WI38 (cell line): ENCODE data around the gene SLC36A2.
"Not testable (repeated sequence)": the region's sequence is repeated elsewhere in the genome, so short reads cannot be mapped to it uniquely, and the experiment has no call there.

Source experiments
- H3K4me3 ChIP-seq: 2 replicates; pipeline ENCODE4 v1.5.1; 2011; ENCODE audit warnings: low read depth, mild to moderate bottlenecking, control low read depth, low read length
- CTCF ChIP-seq: IDR thresholded peaks from 2 replicates; pipeline ENCODE4 v1.5.1; 2012; ENCODE audit warnings: low read depth, mild to moderate bottlenecking, control low read depth, low read length

Gene SLC36A2

DNA sequence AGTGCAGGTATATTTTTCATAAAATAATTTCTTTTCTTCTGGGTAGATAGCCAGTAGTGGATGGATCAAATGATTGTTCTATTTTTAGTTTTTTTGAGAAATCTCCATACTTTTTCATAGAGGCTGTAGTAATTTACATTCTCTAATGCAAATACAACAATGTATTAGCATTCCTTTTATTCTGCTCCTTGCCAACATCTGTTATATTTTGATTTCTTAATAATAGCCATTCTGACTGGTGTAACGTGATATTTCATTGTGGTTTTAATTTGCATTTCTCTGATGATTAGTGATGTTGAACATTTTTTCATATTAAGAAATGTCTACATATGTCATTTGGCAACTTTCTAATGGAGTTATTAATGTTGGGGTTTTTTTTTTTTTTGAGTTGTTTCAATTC, 27.2 kb upstream of the SLC36A2 start:
- TF ChIP-seq CTCF = no peak
- H3K4me3 ChIP-seq = no peak overlapping the region

DNA sequence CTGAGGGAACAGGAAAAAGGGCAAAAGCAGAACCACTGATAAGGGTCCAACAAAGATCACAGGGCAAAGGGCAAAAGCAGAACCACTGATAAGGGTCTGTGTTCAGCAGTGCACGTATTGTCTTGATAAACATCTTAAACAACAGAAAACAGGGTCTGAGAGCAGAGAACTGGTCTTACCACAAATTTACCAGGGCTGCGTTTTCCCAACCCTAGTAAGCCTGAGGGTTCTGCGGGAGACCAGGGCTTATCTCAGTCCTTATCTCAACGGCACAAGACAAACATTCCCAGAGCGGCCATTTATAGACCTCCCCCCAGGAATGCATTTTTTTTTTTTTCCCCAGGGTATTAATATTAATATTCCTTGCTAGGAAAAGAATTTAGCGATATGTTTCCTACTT, 19.7 kb upstream of the SLC36A2 start:
- H3K4me3 ChIP-seq = not testable (repeated sequence)

DNA sequence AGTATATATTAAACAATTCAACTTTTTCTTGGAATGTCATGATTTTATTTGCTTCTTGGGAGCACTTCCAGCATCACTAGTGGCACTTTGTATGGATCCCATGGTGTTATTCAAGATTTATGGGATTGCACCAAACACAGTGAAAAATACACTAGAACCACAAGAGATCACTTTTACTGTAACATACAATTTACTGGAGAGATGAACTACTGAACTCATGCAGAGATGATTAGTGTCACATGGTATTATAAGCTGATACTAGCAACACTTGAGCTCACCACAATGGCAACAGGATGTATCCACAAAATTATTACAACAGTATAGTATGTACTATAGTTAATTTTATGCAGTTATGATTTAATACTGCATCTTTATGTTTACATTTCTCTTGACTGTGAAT, 16.3 kb upstream of the SLC36A2 start:
- no peak for TF ChIP-seq CTCF
- no peak overlapping the region for H3K4me3 ChIP-seq

GRCh38 chr5:151362970-151363369, 15.6 kb upstream of the SLC36A2 start:
- no peak for TF ChIP-seq CTCF
- H3K4me3 ChIP-seq = no peak overlapping the region

DNA sequence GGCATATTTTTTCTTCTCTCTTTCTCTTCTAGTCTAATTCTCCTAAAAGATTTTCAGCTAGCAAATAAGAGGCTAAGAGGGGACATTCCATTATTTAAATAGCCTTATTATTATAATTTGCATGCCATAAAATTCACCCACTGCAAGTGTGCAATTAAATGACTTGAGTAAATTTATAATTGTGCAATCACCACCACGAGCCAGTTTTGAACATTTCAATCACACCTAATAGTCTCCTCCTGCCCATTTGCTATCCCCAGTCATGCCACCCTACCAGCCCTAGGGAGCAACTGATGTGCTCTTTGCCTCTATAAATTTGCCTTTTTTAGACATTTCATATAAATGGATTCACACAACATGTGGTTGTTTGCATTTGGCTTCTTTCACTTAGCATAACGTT, 12.0 kb upstream of the SLC36A2 start:
- TF ChIP-seq CTCF = no peak

GRCh38 chr5:151357792-151358191, 10.4 kb upstream of the SLC36A2 start:
- no peak overlapping the region for H3K4me3 ChIP-seq
- TF ChIP-seq CTCF = no peak

More for the DNA sequence above, 12.0 kb upstream of the SLC36A2 start:
- no peak overlapping the region for H3K4me3 ChIP-seq

DNA sequence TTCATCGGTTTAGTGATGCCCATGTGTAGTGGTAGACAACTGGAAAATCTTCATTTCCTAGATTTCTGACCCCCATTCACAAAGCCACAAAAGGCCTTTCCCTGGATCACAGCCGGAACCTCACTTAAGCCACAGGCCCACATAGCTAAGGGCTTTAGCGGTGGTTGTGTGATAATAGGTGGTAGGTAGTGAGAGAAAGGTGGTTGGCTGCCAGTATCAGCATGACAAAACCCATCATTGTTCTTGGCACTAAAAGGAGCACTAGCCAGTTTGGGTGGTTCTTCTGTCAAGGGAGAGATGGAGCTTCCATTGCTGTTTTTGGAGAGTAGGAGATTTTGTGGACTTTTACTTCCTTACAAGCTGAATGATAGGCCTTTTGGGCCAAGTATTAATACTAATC, 9.7 kb upstream of the SLC36A2 start:
- no peak overlapping the region for H3K4me3 ChIP-seq
- no peak for TF ChIP-seq CTCF

DNA sequence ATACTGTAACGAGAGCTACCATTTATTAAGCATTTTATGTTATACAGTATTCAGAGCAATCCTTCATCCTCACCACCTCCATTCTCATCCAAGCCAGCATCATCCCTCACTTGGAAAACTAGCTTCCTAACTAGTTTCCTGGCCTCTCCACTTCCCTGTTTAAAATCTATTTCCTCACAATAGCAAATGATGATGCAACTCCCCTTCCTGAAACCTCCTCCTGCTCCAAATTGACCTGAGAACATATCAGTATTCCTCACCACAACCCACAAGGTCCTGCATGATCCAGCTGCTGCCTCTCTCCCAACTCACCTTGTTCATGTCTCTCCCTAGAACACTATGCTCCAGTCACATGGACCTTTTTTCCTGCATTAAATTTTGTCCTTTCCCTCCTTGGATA, 4.3 kb upstream of the SLC36A2 start:
- no peak overlapping the region for H3K4me3 ChIP-seq
- TF ChIP-seq CTCF = no peak
